ENCODE data around the gene DLG5.

DLG5 gene

GRCh38 chr10:77865580-77866324, 60.8 kb downstream of the DLG5 start:
- no peak for DNase-seq

GRCh38 chr10:77864151-77864851, 62.3 kb downstream of the DLG5 start:
- DNase-seq, result no peak

- DNase-seq, result no peak
These were observed 63.1 kb downstream of the DLG5 start for GRCh38 chr10:77863446-77863845.

- no peak for DNase-seq
These were observed 64.0 kb downstream of the DLG5 start for GRCh38 chr10:77862595-77862994.

GRCh38 chr10:77861366-77861765, 65.2 kb downstream of the DLG5 start:
- DNase-seq, result no peak

GRCh38 chr10:77859865-77860282, 66.7 kb downstream of the DLG5 start:
- DNase-seq, result no peak

GRCh38 chr10:77859200-77859864, 67.2 kb downstream of the DLG5 start:
- DNase-seq, result no peak

GRCh38 chr10:77857272-77857671, 69.3 kb downstream of the DLG5 start:
- no peak for DNase-seq

- DNase-seq, result no peak
These were observed 70.0 kb downstream of the DLG5 start for GRCh38 chr10:77856566-77856965.

GRCh38 chr10:77855404-77856155, 71.0 kb downstream of the DLG5 start:
- no peak for DNase-seq

GRCh38 chr10:77854115-77854514, 72.4 kb downstream of the DLG5 start:
- no peak for DNase-seq

GRCh38 chr10:77853256-77853655, 73.3 kb downstream of the DLG5 start:
- no peak for DNase-seq

GRCh38 chr10:77850620-77851231, 75.8 kb downstream of the DLG5 start:
- no peak for DNase-seq

GRCh38 chr10:77849039-77849664, 77.4 kb downstream of the DLG5 start:
- DNase-seq, result no peak

GRCh38 chr10:77846718-77847311, 79.7 kb downstream of the DLG5 start:
- peak; percentile 58 for DNase-seq

- no peak for DNase-seq
These were observed 81.1 kb downstream of the DLG5 start for GRCh38 chr10:77845451-77845850.

- no peak for DNase-seq
These were observed 81.7 kb downstream of the DLG5 start for GRCh38 chr10:77844713-77845445.

GRCh38 chr10:77844177-77844576, 82.4 kb downstream of the DLG5 start:
- DNase-seq, result no peak

GRCh38 chr10:77843264-77843663, 83.3 kb downstream of the DLG5 start:
- DNase-seq, result no peak

GRCh38 chr10:77842652-77843212, 83.8 kb downstream of the DLG5 start:
- no peak for DNase-seq
